Natural killer cell (primary cell): ENCODE measurements around the gene IMPDH2. TPM values are rescaled to one million over a fixed set of nuclear protein-coding genes. Genes with fewer than 3 reads are reported as not detected.

Source experiments
- ATAC-seq, 3 donors: fragments of 150-1000 bp in 2 of 3; fragments of 200-7000 bp in 1 of 3; cut with Tn5 transposase; 1 replicate in 1 of 3; 2 replicates in 2 of 3; pipeline ENCODE4 v1.10.0; 2021; ENCODE audit warnings: mild to moderate bottlenecking in 2 of 3, moderate library complexity in 2 of 3
- DNase-seq, 2 donors: peaks; one replicate each; pipeline versions ENCODE4 v3.0.0 to v3.0.0-alpha.2; 2013 to 2021; ENCODE audit warnings: mixed read lengths in 1 of 2
- H3K27ac ChIP-seq: one replicate; pipeline ENCODE4 v1.5.1; 2013; ENCODE audit warnings: mild to moderate bottlenecking, low read length
- H3K27me3 ChIP-seq: one replicate; pipeline ENCODE4 v1.6.1; 2013; ENCODE audit warnings: low read length; ENCODE audit not compliant: control insufficient read depth, insufficient read depth
- H3K36me3 ChIP-seq: one replicate; pipeline ENCODE4 v1.6.1; 2013; ENCODE audit warnings: low read length; ENCODE audit not compliant: control insufficient read depth, insufficient read depth
- H3K4me1 ChIP-seq: one replicate; pipeline ENCODE4 v1.6.1; 2013; ENCODE audit warnings: low read length; ENCODE audit not compliant: control insufficient read depth, insufficient read depth
- H3K4me3 ChIP-seq: one replicate; pipeline ENCODE4 v1.5.1; 2013; ENCODE audit warnings: low read length
- H3K9me3 ChIP-seq: one replicate; pipeline ENCODE4 v1.6.1; 2013; ENCODE audit warnings: low read length; ENCODE audit not compliant: control insufficient read depth, insufficient read depth
- H3K27ac Mint-ChIP-seq, 2 donors: one replicate each; pipeline ENCODE4 v1.8.0; 2022; ENCODE audit warnings: mild to moderate bottlenecking in 2 of 2, mixed read lengths in 2 of 2, moderate library complexity in 1 of 2
- H3K27me3 Mint-ChIP-seq, 2 donors: one replicate each; pipeline ENCODE4 v1.8.0; 2022; ENCODE audit warnings: low read depth in 2 of 2, mixed read lengths in 2 of 2
- H3K36me3 Mint-ChIP-seq: one replicate; pipeline ENCODE4 v1.8.0; 2022; ENCODE audit warnings: mixed read lengths
- H3K4me1 Mint-ChIP-seq, 2 donors: one replicate each; pipeline ENCODE4 v1.8.0; 2022; ENCODE audit warnings: mixed read lengths in 2 of 2
- H3K4me3 Mint-ChIP-seq: one replicate; pipeline ENCODE4 v1.8.0; 2022; ENCODE audit warnings: mild to moderate bottlenecking, moderate library complexity, mixed read lengths
- H3K9me3 Mint-ChIP-seq, 2 donors: one replicate each; pipeline ENCODE4 v1.8.0; 2022; ENCODE audit warnings: mixed read lengths in 2 of 2
- WGBS: methylation state at CpG from one replicate; pipeline ENCODE4 v1.1.7; 2013; ENCODE audit warnings: missing lambda C conversion rate; ENCODE audit not compliant: insufficient coverage; 5-methylcytosine and 5-hydroxymethylcytosine counted together
- intact Hi-C: fragments of 100-400 bp; cut with micrococcal nuclease; formaldehyde crosslinking; loops from one replicate; pipeline ENCODE4 v1.14.2; 2022
- total RNA-seq, 4 donors: library from RNA; stranded (reverse); fragments of 120-200 nt in 1 of 4; gene quantifications; one replicate each; pipeline versions ENCODE4 v1.2.3 to v1.2.4, GENCODE V29; 2013 to 2022
- TF ChIP-seq, protein P1 (sequence below): fragments of 200-600 bp; IDR thresholded peaks from one replicate; pipeline ENCODE4 v1.8.0; 2022; ENCODE audit warnings: antibody characterized with exemption

Gene IMPDH2
- total RNA-seq, 3 donors from 2014 or later (not counting 1 experiment from before 2014, with no cell fraction given) = 45.6 to 85.7 (median 50.0) TPM

DNA sequence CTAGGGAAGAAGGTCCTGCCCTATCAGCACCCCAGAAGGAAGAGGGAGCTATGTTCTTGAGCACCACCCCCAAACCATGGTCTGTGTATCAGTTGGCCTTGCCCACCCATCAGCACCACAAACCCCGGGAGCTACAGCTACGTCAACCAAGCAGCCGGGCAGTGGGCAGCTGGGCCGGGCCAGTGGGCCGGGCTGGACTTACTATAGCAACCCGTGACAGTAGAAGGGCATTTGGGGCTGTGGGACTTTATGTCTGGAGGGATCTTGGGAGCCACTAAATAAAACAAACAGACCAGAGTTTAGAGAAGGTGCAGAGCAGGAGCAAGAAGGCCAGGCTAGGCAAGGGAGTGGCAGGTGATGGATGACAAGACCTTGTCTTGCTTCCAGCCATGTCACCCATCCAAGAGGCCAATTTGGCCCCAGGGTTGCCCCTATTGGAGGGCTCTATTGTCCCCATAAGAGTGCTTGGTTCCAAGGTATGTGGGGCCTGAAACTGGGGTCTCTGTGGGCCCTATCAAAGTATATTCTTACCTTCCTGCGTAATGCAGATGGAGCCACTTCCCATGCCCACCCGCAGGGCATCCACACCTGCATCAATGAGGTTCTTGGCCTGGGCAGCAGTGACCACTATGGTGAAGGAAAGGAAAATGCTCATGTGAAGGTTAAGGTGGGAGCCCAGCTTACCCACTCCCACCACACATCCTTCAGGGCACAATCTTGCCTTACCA, 3.2 kb downstream of the IMPDH2 start:
- H3K27ac ChIP-seq = no peak overlapping the region
- no peak overlapping the region for H3K4me3 Mint-ChIP-seq
- H3K4me3 ChIP-seq = no peak overlapping the region
- H3K9me3 ChIP-seq = no peaks in the 10 kb centered on the region
- peaks cover 37% of the 10 kb centered on the region for H3K36me3 ChIP-seq
- TF ChIP-seq, protein P1, sequence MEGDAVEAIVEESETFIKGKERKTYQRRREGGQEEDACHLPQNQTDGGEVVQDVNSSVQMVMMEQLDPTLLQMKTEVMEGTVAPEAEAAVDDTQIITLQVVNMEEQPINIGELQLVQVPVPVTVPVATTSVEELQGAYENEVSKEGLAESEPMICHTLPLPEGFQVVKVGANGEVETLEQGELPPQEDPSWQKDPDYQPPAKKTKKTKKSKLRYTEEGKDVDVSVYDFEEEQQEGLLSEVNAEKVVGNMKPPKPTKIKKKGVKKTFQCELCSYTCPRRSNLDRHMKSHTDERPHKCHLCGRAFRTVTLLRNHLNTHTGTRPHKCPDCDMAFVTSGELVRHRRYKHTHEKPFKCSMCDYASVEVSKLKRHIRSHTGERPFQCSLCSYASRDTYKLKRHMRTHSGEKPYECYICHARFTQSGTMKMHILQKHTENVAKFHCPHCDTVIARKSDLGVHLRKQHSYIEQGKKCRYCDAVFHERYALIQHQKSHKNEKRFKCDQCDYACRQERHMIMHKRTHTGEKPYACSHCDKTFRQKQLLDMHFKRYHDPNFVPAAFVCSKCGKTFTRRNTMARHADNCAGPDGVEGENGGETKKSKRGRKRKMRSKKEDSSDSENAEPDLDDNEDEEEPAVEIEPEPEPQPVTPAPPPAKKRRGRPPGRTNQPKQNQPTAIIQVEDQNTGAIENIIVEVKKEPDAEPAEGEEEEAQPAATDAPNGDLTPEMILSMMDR = no peak
- H3K27me3 Mint-ChIP-seq = no peaks in the 10 kb centered on the region
- no peak for DNase-seq
- H3K4me1 ChIP-seq = peaks cover 25% of the 10 kb centered on the region
- WGBS = 95% methylated on average over 8 of the region's 8 CpGs
- H3K27me3 ChIP-seq = no peaks in the 10 kb centered on the region
- no peaks in the 10 kb centered on the region for H3K9me3 Mint-ChIP-seq
- intact Hi-C loops = no loop called here
- no peaks in the 10 kb centered on the region for H3K36me3 Mint-ChIP-seq
- H3K27ac Mint-ChIP-seq = peak overlapping the region; percentile 71 to 95
- no peak for ATAC-seq
- peaks cover 38 to 52% of the 10 kb centered on the region in 2 donors for H3K4me1 Mint-ChIP-seq

DNA sequence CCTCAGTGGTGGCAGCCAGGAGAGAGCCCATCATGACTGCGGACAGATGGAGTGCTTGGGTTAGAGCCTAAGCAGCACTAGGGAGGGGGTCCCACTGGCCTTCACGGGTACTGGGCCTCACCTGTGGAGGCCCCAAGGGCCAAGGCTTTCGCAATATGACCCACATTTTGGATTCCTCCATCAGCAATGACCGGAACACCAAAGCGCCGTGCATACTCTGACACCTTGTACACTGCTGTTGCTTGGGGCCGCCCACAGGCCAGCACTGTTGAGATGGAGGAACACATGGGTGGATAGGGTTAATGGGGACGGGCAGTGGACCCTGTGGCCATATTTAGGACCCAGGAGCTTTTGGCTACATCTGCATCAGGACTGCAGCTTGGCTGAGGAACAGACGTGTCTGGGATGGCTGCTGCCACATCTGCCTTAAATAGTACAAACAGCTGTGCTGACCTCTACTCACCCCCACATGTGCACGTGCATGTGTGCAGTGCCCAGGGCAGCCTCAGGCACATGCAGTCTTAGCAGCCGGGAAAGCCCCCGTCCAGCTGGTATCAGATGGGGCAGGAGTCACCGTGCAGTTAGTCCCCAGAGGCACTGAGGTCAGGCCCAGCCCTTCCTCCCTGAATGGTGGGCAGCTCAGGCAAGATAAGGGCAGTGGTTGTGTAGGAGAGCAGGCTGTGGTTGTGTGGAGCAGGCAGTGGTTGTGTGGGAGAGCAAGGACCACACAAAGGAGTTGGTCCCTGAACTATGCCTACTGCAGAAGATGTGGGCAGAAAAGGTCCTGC, 4.0 kb downstream of the IMPDH2 start:
- TF ChIP-seq, protein P1 = no peak
- H3K27ac Mint-ChIP-seq = peak overlapping the region; percentile 71 to 95
- Histone ChIP-seq H3K27me3 (no peaks in the 10 kb centered on the region), H3K4me3 (no peak overlapping the region), H3K27ac (no peak overlapping the region), H3K4me1 (peaks cover 32% of the 10 kb centered on the region), H3K9me3 (no peaks in the 10 kb centered on the region), H3K36me3 (peaks cover 30% of the 10 kb centered on the region)
- DNase-seq = no peak
- H3K36me3 Mint-ChIP-seq = no peaks in the 10 kb centered on the region
- intact Hi-C loops = no loop called here
- no peaks in the 10 kb centered on the region for H3K27me3 Mint-ChIP-seq
- WGBS = 80% methylated on average over 13 of the region's 13 CpGs
- no peak for ATAC-seq
- H3K4me1 Mint-ChIP-seq = peaks cover 38 to 57% of the 10 kb centered on the region in 2 donors
- H3K4me3 Mint-ChIP-seq = no peak overlapping the region
- H3K9me3 Mint-ChIP-seq = no peaks in the 10 kb centered on the region

DNA sequence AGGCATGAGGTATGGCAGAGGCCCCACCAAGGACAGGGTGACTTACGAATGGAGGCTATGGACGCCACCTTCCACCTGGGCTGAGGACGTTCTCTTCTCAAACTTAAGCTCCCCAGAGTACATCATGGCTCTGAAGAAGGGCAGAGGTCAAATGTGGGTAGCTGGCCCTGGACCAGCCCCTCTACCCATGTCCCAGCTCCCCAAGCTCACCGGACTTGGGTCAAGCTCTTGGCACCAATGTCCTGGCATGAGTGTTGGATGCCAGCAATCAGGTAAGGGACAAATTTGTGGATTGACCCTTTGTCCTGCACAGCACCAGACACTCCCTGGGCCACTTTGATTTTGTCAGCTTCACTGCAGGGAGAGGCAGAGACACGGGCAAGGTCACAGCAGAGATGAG, 4.7 kb downstream of the IMPDH2 start:
- H3K9me3 ChIP-seq = no peaks in the 10 kb centered on the region
- peaks cover 39% of the 10 kb centered on the region for H3K4me1 ChIP-seq
- Mint-ChIP-seq H3K36me3 (no peaks in the 10 kb centered on the region), H3K27ac (peak overlapping the region in 1 of 2 donors; percentile 95), H3K4me1 (peaks cover 34 to 55% of the 10 kb centered on the region in 2 donors), H3K27me3 (no peaks in the 10 kb centered on the region), H3K4me3 (peak overlapping the region; percentile 13), H3K9me3 (no peaks in the 10 kb centered on the region)
- TF ChIP-seq, protein P1 = no peak
- intact Hi-C loops = loop anchor here (5.0 kb wide), 1 partner anchor 37 kb away; no protein-coding TSS in a partner anchor
- peaks cover 26% of the 10 kb centered on the region for H3K36me3 ChIP-seq
- no peak overlapping the region for H3K27ac ChIP-seq
- DNase-seq (no peak), ATAC-seq (no peak)
- no peaks in the 10 kb centered on the region for H3K27me3 ChIP-seq
- H3K4me3 ChIP-seq = no peak overlapping the region
- 90% methylated on average over 5 of the region's 5 CpGs for WGBS
